ENCODE results near the gene FAM241A.

FAM241A gene

DNA sequence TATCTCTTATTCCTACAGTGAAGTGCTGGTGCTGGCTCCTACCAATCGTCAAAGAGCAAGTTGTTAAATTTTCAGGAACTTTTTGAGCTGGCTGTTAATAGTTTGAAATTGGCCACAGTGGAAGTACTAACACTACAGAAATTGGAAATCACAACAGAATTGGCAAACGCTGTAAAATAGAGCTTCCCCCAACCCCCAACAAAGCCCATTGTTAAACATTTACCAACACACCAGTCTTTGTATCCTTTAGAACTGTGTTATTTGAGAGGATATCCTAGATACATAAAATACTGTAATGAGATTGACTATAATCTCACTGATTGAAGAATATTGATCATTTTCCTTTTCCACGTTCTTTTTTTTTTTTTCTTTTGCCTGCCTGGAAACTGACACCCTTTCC lies 37.4 kb downstream of the FAM241A start:
- no peak for DNase-seq
- H3K36me3 ChIP-seq (replicated peaks), result no peaks in the 10 kb centered on the region
- H3K27ac ChIP-seq, result no peak overlapping the region
- TF ChIP-seq, protein P1, sequence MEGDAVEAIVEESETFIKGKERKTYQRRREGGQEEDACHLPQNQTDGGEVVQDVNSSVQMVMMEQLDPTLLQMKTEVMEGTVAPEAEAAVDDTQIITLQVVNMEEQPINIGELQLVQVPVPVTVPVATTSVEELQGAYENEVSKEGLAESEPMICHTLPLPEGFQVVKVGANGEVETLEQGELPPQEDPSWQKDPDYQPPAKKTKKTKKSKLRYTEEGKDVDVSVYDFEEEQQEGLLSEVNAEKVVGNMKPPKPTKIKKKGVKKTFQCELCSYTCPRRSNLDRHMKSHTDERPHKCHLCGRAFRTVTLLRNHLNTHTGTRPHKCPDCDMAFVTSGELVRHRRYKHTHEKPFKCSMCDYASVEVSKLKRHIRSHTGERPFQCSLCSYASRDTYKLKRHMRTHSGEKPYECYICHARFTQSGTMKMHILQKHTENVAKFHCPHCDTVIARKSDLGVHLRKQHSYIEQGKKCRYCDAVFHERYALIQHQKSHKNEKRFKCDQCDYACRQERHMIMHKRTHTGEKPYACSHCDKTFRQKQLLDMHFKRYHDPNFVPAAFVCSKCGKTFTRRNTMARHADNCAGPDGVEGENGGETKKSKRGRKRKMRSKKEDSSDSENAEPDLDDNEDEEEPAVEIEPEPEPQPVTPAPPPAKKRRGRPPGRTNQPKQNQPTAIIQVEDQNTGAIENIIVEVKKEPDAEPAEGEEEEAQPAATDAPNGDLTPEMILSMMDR (IDR thresholded peaks at IDR 0.05; ENCODE audit: low read depth, low read length, missing control alignments), result no peak
- no peaks in the 10 kb centered on the region for H3K27me3 ChIP-seq (replicated peaks)
- in situ Hi-C loops (cut with HindIII; ENCODE audit: low pct_ligation_motif_present, low sequenced_read_pairs), result no loop called here
- no peak overlapping the region for H3K4me3 ChIP-seq (ENCODE audit: low read depth, low read length)

DNA sequence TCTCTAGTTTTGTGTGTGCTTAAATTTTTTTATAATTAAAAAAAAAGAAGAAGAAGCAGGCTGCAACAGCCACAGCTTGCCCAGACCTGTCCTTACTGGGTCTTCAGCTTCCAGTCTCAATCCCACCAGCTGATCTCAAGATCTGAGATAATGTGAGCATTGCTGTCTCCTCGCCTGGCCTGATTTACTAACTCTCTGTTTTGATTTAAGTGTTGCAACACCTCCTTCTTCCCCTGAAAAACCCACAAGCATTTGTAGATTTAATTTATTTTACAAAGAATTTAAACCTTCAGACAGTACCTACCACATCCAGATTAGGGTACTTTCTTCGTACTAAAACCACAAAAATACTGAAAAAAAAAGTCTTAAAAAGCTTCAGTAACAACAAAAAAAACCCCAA lies 38.0 kb downstream of the FAM241A start:
- no peak overlapping the region for H3K27ac ChIP-seq
- no peaks in the 10 kb centered on the region for H3K27me3 ChIP-seq (replicated peaks)
- no peaks in the 10 kb centered on the region for H3K36me3 ChIP-seq (replicated peaks)
- in situ Hi-C loops (cut with HindIII; ENCODE audit: low pct_ligation_motif_present, low sequenced_read_pairs), result no loop called here
- TF ChIP-seq, protein P1 (IDR thresholded peaks at IDR 0.05; ENCODE audit: low read depth, low read length, missing control alignments), result no peak
- H3K4me3 ChIP-seq (ENCODE audit: low read depth, low read length), result no peak overlapping the region
- no peak for DNase-seq

DNA sequence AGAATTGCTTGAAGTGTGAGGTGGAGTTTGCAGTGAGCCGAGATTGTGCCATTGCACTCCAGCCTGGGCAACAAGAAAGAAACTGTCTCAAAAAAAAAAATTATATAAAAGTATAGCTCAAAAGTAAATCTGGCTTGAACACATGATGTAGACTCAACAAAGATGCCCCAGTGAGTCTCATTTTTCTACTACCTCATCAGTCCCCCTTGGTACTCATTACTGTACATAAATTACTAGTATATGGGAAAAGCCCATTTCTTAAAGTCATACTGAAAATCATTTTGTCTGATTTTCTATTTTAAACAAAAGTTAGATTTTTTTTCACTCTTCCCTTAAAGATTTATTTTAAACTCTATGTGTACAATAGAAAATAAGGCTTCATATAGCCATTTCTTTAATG lies 39.2 kb downstream of the FAM241A start:
- in situ Hi-C loops (cut with HindIII; ENCODE audit: low pct_ligation_motif_present, low sequenced_read_pairs), result no loop called here
- TF ChIP-seq, protein P1 (IDR thresholded peaks at IDR 0.05; ENCODE audit: low read depth, low read length, missing control alignments), result no peak
- Histone ChIP-seq H3K27ac (no peak overlapping the region), H3K4me3 (ENCODE audit: low read depth, low read length) (no peak overlapping the region), H3K36me3 (replicated peaks) (no peaks in the 10 kb centered on the region), H3K27me3 (replicated peaks) (no peaks in the 10 kb centered on the region)
- no peak for DNase-seq

DNA sequence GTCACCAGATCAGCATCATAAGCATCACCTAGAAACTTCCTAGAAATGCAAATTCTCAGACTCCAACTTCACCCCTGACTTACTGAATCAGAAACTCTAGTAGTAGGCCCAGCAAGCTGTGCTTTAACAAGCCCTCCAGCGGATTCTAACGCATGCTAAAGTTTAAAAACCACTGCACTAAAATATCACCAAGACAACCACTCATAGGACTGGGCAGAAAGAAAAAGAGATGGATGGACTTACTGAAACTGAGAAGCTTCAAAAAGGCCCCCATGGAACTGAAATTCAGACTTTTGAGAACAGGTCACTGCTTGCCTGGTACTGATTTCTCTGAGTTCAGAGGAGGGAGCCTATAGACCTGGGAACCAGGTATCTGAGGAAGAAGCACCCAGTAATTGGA lies 40.1 kb downstream of the FAM241A start:
- TF ChIP-seq, protein P1 (IDR thresholded peaks at IDR 0.05; ENCODE audit: low read depth, low read length, missing control alignments), result no peak
- no peak overlapping the region for H3K27ac ChIP-seq
- H3K4me3 ChIP-seq (ENCODE audit: low read depth, low read length), result no peak overlapping the region
- no peaks in the 10 kb centered on the region for H3K36me3 ChIP-seq (replicated peaks)
- H3K27me3 ChIP-seq (replicated peaks), result no peaks in the 10 kb centered on the region
- DNase-seq, result no peak
- in situ Hi-C loops (cut with HindIII; ENCODE audit: low pct_ligation_motif_present, low sequenced_read_pairs), result no loop called here

DNA sequence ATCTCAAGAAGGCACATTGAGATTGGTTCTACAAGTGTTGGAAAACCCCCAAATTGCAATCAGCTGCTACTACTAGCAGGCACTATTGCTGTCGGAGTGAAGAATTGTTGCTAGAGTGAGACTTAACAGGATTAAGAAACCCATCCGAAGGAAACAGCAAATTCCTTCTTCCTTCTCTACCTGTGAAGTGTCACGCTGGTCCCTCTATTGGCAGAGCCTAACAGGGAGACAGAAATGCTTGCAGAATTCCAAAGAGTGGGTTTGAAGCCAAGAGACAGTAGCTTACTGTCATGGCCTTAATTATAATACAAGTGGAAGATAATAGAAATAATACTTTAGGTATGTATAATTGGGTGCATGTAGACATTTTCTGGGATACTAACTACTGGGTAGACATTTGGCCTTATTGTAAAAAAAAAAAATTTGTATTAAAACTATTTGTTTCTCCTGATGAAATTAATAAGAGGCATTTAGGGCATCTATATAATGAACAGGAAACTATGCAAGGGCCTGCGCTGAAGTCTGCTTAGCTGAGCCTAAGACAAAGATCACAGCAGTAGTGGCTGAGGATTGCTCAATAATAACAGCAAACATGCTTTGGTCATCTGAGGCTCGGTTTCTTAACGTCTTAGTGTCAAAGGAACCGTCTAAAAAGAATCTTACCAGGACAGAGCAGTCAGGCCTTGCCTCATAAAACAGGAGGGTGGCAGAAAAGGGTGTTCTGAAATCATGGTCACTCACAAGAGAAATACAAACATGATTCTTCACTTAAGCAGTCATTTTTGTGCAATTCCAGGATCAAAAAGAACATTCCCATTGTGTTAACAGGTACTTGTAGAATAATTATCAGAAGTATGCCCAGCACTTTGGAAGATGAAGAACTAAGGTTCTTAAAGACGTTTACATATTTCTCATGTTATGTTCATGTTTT lies 40.8 kb downstream of the FAM241A start:
- in situ Hi-C loops (cut with HindIII; ENCODE audit: low pct_ligation_motif_present, low sequenced_read_pairs), result no loop called here
- Histone ChIP-seq H3K36me3 (replicated peaks) (no peaks in the 10 kb centered on the region), H3K27me3 (replicated peaks) (no peaks in the 10 kb centered on the region), H3K27ac (no peak overlapping the region), H3K4me3 (ENCODE audit: low read depth, low read length) (no peak overlapping the region)
- TF ChIP-seq, protein P1 (IDR thresholded peaks at IDR 0.05; ENCODE audit: low read depth, low read length, missing control alignments), result no peak
- DNase-seq, result no peak
